Stimulated activated CD8-positive, alpha-beta memory T cell treated with anti-CD3 and anti-CD28 coated beads, Interleukin-4, amount 100 ng/mL, for 24 hours (primary cell): ENCODE data around the gene ZFAND3.
"Not testable (repeated sequence)": the region's sequence is repeated elsewhere in the genome, so short reads cannot be mapped to it uniquely, and the experiment has no call there.

Experiments used
- DNase-seq: peaks from one replicate; pipeline ENCODE4 v3.0.0-alpha.2; 2020; ENCODE audit warnings: low read depth

ZFAND3 gene

DNA sequence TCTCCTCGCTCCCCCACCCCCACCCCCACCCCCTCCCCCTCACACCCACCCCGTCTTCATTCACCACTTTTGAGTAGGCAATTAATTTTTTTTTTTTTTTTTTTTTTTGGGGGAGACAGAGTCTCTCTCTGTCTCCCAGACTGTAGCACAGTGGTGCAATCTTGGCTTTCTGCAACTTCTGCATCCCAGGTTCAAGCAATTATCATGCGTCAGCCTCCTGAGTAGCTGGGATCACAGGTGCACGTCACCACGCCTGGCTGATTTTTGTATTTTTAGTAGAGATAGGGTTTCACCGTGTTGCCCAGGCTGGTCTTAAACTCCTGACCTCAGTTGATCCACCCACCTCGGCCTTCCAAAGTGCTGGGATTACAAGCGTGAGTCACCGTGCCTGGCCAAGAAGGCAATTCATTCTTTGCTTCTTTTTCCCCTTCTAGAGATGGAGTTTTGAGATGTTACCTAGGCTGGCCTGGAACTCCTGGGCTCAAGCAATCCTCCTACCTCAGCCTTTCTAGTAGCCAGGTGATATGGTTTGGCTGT is 230.4 kb downstream of the ZFAND3 start:
- DNase-seq: not testable (repeated sequence)

GRCh38 chr6:38051819-38052434 is 232.4 kb downstream of the ZFAND3 start:
- no peak for DNase-seq

DNA sequence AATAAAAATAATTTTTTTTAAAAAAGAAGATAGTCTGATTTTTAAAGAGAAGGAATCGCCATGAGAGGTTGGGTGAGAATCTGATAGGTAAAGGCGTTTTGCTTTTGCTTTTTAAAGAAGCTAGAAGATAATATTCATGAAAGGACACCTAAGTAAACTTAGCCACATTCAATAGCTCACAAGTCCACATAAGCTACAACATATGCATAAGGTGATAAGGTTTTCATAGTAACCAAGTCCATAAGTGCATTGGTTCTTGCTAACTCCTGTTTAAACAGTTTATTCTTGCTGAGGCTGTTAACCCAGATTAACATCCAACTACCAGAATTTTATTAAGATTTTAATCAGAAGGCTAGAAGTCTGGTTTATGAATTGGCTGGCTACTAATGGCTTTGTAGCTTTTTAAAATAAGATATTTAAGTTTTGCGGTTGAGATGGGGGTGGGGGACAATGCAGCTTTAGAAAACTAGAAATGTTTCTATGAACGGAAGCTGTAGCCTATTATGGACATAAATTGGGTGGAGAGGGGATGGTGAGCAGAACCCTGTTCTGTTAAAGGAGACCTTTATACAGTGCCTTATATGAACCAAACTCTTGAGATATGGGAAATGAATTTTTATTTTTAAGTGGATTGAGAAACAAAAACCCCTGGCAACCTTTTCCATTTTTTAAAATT is 235.1 kb downstream of the ZFAND3 start:
- DNase-seq: no peak

GRCh38 chr6:38055203-38055589 is 235.7 kb downstream of the ZFAND3 start:
- no peak for DNase-seq

DNA sequence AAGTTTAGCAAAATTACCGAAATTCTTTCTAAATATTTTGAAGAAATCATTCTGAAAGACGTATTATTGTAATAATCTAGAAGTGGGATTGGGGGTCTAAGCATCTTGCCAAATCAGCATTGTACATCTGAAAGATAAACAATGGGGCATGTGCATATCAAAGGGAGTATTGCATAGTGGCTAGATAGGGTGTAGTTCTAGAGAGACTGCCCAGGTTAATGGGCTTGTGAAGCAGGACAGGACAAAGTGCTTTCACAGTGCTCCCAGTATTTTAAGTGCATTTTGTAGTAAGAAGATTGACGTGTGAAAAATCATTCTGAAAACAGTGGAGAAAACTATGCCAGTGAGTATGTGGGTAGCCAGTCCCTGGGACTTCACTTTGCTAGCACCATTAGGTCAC is 236.8 kb downstream of the ZFAND3 start:
- DNase-seq: no peak

DNA sequence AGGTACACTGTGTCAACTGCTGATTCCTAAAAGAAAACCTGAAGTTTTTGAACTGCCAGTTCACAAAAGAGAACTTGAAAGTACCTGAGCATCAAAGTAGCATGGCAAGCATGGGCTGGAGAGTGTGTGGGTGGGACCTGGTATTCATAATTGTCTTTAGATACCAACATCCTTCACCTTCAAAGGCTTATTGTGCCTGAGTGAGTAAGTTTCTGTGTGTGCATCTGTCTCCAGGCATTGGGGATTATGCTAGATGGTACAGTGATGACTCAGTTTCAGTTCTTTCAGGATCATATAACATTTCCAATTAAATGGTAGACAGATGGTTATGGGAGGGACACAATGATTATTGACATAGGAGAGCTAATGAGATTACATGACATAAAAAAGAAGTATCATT is 238.5 kb downstream of the ZFAND3 start:
- peak; percentile 15 for DNase-seq

GRCh38 chr6:38062066-38062465 is 242.5 kb downstream of the ZFAND3 start:
- no peak for DNase-seq

- DNase-seq: no peak
Observed at GRCh38 chr6:38063973-38064372, 244.4 kb downstream of the ZFAND3 start.

- DNase-seq: no peak
Observed at GRCh38 chr6:38064431-38064830, 244.9 kb downstream of the ZFAND3 start.

- DNase-seq: no peak
Observed at GRCh38 chr6:38065734-38066305, 246.3 kb downstream of the ZFAND3 start.

- no peak for DNase-seq
Observed at GRCh38 chr6:38067263-38067980, 247.9 kb downstream of the ZFAND3 start.

- no peak for DNase-seq
Observed at GRCh38 chr6:38068854-38069590, 249.5 kb downstream of the ZFAND3 start.

- no peak for DNase-seq
Observed at GRCh38 chr6:38077488-38078030, 258.0 kb downstream of the ZFAND3 start.

- DNase-seq: no peak
Observed at GRCh38 chr6:38078671-38079070, 259.1 kb downstream of the ZFAND3 start.

GRCh38 chr6:38079107-38079506 is 259.6 kb downstream of the ZFAND3 start:
- no peak for DNase-seq

- no peak for DNase-seq
Observed at GRCh38 chr6:38079537-38079936, 260.0 kb downstream of the ZFAND3 start.

DNA sequence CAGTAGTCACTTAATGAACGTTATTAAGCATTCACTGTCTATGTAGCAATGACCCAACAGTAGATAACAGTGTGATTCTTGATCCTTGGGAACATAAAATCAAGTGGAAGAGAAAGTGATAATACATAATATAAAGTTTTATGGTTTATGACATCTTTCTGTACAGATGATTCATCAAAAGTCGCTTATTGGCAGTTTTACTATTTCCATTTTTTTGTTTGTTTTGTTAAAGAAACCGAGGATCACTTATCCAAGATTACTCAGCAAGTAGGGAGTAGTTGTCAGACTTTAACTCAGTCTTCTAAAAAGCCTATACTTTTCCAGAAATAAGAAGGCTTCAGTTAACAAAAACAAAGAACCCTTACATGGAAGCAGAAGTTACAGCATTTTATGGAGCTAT is 260.8 kb downstream of the ZFAND3 start:
- no peak for DNase-seq

DNA sequence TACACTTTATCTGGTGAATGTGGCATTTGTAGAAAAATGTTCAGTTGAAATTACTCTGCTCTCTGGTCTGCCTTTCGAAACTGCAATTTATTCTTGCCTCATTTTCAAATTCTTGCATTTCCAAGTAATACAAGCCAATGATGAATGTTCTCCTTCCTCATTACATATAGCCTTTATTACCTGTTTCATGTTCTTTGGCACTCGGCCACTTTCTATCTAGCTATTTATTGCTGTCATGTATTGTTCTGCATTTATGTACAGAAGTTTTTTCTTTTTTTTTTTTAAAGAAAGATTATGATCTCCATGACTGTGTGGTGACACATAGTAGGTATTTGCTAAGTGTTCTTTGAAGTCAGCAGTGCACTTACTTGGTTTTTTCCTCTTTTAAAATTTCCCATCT is 261.4 kb downstream of the ZFAND3 start:
- DNase-seq: no peak

GRCh38 chr6:38085031-38085430 is 265.5 kb downstream of the ZFAND3 start:
- no peak for DNase-seq

DNA sequence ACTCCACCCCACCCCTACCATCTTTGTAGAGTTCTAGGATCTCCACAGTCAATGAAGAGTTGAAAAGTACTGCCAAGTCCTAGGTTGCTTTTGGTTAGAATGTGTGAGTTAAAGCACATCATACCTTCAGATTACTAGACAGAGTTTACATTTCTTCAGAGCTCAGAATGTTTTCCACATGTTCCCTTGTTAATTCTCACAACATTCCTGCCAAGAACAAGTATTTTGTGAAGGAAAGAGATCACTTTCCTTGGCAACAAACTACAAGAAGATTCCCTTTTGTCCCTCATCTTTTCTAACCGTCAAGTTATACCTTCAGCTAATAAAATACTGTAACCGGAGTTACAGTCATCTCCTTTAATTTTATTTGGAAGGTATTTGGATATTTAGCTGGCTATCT is 266.8 kb downstream of the ZFAND3 start:
- no peak for DNase-seq

- no peak for DNase-seq
Observed at GRCh38 chr6:38088010-38088409, 268.5 kb downstream of the ZFAND3 start.

DNA sequence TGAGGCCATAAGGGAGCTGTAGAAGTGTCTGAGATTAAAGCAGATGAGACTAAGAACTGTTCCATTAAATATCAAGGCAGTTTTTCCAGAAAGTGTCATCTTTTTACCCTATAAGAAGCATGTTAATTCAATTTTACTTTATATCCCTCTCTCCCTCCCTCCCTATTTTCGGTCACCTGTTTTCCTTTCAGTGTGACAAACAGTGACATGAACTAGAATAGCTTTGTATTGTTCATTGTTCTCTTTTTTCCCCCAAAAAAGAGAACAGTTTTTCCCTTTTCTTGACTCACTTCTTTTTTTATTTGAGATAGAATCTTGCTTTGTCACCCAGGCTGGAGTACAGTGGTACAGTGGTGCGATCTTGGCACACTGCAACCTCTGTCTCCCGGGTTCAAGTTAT is 269.3 kb downstream of the ZFAND3 start:
- DNase-seq: no peak
